ENCODE measurements around the gene MUC5B.

MUC5B gene

DNA sequence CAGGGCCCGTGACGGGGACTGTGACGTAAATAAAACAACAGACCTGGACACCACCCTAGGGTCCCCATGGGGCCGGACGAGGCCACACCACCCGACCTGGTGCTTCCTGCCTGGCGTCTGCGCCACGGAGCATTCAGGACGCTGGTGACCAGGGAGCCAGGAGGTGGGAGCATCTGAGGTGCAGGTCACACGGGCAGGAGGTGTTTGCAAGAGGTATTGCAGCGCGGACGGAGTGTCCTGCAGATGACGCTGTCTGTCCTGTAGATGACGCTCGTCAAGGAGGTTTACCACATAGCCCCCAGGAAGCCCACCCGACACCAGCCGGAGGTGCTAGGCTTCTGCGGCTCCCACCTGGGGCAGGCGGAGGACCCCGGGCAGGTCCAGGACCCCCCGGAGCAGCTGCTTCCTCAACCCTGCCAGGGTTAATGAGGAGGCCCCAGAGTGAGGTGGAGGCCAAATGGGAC lies 986 bp upstream of the MUC5B start:
- peak; percentile 25 for DNase-seq

DNA sequence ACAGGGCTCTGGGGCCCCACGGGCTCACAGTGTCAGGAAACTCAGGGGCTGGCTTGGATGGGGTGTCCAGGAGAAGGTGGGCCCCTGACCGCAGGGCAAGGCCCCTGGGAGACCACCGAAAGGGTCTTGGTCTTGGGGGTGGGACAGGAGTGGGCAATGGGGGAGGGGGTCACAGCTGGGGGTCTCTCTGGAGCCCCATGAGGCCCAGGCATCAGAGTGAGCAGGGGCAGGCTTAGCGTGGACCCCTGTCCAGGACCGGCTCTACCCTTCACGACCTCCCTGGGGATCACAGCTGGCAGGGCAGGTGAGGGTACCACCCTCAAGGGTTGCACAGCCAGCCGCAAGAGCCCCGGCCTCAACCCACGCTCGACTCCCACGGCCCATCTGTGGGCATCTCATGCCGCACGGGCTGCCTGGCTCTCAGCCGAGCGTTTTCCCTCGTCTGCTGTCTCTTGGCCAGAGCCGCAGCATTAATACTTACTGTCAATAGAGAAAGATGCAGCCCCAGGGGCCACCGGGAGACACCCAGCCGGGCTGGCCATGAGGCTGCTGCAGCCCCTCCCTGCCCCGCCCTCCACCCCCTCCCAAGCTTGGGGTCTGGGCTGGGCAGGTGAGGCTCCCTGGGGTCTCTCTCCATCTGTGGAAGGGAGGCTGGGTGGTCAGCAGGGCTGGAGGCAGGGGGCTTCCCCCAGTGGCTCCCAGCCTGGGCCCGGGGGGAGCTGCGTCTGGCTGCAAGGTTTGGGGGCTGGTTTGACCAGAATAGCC lies 662 bp downstream of the MUC5B start:
- peak; percentile 34 for DNase-seq

DNA sequence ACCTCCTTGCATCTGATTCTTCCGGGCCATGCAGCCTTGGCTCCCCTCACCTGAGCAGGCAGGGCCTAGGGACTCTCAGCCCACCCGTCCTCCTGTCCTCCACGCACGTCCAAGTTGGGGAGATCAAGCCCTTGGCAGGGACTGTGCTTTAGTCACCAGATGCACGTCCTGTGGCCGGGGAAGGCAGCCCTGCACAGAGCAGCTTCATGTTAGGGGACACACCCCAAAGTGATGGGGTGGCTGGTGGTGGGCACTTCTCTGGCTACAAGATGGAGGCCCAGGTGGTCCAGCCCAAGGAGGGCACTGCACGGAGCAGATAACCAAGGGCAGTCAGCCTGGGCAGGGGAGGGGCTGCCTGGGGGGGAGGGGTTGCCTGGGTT lies 1.2 kb downstream of the MUC5B start:
- DNase-seq = peak; percentile 22

DNA sequence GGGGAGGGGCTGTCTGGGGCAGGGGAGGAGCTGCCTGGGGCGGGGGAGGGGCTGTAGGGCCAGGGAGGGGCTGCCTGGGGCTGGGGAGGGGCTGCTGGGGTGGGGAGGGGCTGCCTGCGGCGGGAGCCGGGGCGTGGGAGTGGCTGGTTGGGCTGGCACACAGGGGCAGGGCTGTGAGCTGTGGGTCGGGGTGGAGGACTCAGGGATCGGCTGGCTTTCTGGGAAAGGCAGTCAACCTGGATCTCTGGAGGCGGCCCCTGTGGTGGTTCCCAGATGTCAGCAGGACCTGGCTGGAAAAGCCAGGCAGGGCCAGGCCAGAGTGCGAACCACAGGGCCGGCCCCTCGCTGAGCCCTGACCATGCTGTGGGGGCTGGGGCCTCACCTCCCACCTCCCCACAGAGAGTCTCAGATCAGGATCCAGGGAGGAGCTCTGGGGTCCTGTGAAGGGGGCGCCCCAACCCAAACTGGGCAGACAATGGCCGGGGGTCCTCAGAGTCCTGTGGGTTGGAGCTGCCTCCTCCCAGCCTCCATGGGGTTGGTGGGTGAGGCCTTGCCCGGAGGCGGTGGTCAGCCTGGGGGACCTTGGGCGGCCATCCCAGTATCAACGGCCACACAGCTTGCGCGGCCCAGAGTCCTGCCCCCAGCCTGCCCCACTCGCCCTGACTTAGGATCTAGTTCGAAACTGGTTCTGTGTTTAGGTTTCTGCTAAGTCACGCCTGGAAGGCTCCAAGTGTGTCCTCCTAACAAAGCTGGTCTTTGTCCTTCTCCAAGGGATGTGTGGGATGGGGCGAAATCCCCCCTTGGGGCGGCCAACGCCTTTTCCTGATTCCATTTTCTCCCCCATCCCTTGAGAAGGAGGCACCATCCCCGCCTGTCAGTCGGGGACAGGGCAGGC lies 1.9 kb downstream of the MUC5B start:
- DNase-seq = peak; percentile 42

DNA sequence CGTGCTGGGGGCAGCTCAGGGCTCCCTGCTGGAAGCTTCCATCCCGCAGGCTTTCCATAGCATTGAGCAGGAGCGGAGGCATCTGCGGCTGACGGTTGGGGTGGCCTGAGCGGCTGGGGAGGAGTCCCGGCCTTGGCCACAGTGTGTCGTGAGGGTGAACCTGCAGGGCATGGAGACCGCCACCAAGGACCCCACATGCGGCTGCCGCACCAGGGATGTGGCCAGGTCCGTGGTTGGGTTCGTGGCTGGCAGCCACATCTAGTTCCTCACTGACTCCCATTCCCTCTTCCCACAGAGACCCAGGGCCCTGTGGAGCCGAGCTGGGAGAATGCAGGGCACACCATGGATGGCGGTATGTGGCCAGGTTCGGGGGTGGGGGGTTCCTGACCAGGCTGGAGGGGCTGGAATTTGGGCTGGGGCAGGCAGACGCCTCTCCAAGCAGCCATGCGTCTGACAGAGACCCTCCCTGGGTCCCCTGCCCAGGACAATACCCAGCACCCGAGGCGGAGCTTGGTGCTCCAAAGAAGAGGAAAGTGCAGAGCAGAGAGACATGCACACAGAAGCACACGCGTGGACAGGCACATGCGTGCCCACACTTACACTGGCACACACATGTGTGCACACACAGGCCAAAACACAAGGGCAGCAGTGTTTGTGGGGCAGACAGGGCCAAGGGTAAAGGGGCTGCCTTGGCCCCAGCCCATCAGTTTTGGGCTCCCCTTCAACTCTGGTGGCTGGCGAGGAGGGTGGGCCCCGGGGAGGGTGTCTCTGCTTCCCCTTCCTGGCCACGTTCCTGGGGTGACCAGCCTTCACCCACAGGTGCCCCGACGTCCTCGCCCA lies 2.7 kb downstream of the MUC5B start:
- peak; percentile 35 for DNase-seq

DNA sequence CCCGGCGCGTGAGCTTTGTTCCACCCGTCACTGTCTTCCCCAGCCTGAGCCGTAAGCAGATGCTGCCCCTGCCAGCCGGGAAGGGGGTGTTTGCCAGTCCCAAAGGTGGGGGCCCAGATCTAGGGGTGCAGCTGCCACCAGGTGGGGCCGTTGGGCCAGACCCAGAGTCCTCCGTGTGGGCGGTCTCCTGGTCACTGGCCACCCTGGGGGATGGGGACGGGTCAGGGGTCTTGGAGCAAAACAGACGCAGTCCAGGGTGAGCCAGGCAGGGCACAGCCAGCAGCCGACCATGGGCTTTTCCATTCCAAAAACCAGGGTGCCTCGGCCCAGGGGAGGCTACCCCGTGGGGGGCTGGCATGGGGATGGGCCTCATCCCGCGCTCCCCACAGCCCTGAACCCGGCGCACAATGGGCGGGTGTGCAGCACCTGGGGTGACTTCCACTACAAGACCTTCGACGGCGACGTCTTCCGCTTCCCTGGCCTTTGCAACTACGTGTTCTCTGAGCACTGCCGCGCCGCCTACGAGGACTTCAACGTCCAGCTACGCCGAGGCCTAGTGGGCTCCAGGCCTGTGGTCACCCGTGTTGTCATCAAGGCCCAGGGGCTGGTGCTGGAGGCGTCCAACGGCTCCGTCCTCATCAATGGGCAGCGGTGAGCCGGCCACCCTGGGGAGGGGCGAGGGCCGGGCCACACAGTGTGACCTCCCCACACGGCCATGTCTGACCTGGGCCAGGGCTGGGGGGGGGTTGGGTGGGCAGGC lies 3.5 kb downstream of the MUC5B start:
- DNase-seq = peak; percentile 35

DNA sequence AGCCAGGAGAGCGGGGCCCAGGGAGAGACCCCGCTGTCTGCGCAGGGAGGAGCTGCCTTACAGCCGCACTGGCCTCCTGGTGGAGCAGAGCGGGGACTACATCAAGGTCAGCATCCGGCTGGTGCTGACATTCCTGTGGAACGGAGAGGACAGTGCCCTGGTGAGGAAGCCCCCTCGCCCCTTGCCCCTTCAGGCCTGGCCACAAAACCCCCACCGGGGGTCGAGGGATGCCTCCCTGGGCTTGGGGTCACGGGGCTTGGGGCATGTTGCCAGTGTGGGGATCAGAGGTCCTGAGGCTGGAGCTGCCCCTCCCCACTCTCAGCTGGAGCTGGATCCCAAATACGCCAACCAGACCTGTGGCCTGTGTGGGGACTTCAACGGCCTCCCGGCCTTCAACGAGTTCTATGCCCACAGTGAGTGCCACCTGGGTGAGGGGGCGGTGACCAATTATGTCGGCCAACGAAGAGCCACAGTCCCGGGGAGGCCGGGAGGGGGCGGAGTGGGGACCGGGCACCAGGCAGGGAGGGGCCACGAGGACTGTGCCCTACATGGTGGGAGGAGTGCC lies 4.2 kb downstream of the MUC5B start:
- peak; percentile 7 for DNase-seq

DNA sequence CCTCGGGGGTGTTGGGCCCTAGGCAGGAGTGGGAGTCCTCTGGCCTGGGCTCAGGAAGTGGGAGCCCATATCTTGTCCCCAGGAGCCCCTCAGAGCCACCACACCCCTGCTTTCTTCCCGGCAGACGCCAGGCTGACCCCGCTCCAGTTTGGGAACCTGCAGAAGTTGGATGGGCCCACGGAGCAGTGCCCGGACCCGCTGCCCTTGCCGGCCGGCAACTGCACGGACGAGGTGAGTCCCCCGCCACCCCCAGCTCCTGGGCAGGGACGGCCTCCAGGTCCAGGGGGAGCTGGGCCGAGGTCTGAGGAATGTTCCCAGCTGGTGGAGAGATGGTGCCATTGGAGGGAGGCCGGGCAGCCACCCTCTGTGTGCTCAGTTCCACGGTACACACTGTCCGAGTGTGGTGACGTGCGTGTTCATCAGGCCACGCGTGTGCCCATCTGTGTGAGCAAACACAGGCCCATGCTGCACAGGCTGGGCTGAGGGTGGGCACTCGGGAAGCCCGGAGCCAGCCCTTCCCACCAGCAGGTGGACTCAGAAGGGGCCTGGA lies 4.8 kb downstream of the MUC5B start:
- peak; percentile 34 for DNase-seq

DNA sequence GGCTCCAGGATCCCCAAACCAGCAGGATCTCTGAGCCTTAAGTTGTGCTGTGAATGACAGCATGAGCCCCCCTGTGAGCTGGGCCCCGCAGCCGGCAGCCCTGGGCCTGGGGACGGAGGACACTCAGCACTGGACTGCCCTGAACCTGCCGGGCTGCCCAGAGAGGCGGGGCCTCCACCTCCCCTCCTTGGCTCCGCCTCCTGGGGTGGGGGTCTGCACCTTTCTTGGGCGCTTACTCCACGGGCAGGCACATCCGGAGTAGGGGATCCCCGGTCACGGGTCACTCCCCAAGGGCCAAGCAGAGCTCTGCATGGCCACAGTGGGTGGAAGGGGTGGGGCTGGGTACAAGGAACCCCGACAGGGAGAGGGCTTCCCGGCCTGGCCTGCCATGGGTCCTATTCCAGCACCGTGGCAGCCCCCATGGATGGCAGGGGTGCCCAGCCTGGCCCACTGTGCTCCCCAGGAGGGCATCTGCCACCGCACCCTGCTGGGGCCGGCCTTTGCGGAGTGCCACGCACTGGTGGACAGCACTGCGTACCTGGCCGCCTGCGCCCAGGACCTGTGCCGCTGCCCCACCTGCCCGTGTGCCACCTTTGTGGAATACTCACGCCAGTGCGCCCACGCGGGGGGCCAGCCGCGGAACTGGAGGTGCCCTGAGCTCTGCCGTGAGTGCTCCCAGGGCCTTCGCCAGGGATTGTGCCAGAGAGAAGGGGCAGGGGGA lies 5.4 kb downstream of the MUC5B start:
- peak; percentile 42 for DNase-seq

DNA sequence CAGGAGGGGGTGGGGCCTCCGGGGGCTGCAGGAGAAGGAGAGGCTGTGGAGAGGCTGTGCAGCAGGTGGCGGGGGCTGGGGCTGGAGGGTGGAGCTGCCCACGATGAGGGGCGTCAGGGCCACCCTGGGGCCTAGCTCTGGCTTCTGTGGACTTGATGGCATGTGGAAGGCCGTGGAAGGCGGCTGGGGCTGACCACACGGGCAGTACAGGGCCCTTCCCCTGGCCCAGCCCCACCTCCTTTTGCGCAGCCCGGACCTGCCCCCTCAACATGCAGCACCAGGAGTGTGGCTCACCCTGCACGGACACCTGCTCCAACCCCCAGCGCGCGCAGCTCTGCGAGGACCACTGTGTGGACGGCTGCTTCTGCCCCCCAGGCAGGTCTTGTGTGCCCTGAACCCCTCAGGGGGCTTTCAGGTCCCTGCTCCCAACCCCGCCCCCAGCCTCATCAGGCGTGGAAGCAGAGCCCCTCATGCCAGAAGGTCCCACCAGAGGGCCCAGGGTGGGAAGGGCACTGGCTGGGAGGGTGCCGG lies 6.1 kb downstream of the MUC5B start:
- DNase-seq = peak; percentile 33

DNA sequence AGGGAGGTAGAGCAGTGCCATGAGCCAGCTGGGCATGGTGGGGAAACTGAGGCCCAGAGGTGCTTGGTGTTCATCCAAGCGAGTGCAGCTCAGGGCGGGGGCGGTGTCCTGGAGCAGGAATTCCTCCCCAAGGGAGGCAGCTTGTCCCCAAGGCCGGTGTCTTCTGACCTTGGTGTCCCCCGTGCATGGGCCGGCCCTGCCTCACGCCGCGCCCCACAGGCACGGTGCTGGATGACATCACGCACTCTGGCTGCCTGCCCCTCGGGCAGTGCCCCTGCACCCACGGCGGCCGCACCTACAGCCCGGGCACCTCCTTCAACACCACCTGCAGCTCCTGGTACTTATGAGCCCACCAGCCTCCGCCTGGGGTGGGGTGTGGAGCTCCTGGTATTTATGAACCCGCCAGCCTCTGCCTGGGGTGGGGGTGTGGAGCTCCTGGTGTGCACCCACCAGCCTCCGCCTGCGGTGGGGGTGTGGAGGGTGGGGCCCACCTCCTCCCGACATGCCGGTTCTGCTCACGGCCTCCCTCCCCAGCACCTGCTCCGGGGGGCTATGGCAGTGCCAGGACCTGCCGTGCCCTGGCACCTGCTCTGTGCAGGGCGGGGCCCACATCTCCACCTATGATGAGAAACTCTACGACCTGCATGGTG lies 6.7 kb downstream of the MUC5B start:
- peak; percentile 36 for DNase-seq

DNA sequence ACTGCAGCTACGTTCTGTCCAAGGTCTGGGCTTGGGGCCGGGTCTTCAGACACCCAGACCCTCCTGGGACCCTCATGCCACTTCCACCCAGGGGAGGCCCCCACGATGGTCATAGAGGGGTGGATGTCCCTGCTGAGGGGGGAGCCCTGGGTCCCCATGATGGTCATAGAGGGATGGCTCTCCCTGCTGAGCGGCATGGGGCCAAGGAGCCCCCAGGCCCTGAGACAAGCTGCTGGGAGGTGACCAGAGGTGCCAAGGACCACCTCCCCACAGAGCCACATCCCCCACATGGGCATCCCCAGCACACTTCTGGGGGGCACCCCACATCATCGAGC lies 7.2 kb downstream of the MUC5B start:
- no peak for DNase-seq

DNA sequence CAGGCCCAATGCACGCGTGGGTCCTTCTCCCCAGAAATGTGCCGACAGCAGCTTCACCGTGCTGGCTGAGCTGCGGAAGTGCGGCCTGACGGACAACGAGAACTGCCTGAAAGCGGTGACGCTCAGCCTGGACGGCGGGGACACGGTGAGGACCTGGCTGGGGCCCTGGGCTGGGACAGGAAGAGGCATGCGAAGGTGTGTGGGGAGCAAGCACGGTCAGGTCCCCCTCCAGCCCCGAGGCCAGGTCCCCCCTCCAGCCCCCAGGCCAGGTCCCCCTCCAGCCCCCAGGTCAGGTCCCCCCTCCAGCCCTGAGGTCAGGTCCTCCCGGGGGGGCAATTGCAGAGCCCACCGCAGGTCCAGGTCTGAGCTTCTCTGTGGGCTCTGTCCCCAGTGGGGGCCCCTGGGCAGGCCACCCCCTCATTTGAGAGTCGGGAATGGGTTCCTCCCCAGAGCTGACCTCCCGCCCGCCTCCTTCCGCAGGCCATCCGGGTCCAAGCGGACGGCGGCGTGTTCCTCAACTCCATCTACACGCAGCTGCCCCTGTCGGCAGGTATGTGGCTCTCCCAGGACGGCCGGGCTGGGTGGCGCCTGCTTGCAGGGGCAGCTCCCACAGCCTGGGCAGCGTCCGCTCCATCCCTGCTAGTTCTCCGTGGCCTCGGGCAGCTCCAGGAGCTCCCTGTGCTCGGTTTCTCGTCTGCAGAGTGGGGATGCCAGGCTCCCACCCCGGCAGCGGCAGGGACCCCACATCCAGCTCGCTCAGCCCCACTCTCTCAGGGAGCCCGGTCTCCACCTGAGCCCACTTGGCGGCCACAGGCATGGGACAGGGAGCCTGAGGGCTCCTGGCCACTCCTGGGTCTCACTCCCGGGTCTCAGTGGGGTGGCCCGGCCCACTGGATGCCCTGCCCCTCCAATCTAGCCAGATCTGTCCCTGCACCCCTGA lies 7.9 kb downstream of the MUC5B start:
- peak; percentile 36 for DNase-seq

DNA sequence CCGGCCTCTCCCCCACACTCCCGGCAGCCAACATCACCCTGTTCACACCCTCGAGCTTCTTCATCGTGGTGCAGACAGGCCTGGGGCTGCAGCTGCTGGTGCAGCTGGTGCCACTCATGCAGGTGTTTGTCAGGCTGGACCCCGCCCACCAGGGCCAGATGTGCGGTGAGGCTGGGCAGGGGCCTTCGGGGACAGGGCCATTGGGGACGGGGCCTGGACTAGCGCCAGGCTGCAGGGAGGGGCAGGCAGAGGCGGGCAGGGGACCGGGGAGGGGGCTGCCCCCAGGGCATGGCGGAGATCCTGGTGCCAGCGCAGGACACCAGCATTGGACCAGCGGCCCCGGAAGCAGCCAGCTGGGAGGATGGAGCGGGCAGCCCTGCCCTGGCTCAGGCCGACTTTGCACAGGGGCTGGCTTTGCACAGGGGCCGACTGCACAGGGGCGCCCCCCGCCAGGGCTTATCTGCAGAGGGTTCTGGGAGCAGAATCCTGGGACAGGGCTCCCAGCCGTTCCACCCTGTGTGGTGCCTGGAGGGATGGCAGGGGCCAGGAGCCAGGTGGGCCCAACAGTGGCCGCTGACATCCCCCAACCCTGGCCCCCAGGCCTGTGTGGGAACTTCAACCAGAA lies 8.6 kb downstream of the MUC5B start:
- DNase-seq = peak; percentile 32

DNA sequence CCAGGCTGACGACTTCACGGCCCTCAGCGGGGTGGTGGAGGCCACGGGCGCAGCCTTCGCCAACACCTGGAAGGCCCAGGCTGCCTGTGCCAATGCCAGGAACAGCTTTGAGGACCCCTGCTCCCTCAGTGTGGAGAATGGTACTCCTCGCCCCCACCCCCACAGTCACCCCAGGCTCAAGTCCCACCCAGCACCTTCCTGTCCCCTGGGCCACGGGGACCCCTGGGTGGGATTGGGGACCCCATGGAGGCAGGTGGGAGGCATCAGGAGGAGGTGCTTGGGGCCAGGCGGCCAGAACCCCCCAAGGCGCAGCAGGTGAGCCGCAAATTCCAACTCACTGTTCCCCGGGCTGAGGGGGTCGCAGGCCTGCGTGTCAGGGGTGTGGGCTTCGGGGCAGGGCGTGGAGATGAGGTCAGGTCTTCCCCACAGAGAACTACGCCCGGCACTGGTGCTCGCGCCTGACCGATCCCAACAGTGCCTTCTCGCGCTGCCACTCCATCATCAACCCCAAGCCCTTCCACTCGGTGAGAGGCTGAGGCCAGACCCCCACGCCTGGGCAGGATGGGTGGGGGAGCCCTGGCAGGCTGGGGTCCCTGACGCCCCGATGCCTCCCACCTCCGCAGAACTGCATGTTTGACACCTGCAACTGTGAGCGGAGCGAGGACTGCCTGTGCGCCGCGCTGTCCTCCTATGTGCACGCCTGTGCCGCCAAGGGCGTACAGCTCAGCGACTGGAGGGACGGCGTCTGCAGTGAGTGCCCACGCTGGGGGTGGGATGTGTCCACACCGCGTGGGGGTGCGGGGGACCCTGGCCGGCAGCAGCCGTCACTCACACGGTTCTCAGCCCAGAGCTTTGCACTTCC lies 9.4 kb downstream of the MUC5B start:
- peak; percentile 29 for DNase-seq

DNA sequence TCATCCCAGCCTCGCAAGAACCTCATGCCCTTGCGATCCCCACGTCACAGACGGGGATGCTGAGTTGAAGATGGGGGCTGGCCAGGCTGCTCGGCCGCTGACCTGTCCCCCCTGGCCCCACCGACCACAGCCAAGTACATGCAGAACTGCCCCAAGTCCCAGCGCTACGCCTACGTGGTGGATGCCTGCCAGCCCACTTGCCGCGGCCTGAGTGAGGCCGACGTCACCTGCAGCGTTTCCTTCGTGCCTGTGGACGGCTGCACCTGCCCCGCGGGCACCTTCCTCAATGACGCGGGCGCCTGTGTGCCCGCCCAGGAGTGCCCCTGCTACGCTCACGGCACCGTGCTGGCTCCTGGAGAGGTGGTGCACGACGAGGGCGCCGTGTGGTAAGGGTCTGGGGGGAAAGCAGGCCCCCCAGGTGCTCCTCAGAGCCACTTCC lies 10.0 kb downstream of the MUC5B start:
- peak; percentile 26 for DNase-seq

DNA sequence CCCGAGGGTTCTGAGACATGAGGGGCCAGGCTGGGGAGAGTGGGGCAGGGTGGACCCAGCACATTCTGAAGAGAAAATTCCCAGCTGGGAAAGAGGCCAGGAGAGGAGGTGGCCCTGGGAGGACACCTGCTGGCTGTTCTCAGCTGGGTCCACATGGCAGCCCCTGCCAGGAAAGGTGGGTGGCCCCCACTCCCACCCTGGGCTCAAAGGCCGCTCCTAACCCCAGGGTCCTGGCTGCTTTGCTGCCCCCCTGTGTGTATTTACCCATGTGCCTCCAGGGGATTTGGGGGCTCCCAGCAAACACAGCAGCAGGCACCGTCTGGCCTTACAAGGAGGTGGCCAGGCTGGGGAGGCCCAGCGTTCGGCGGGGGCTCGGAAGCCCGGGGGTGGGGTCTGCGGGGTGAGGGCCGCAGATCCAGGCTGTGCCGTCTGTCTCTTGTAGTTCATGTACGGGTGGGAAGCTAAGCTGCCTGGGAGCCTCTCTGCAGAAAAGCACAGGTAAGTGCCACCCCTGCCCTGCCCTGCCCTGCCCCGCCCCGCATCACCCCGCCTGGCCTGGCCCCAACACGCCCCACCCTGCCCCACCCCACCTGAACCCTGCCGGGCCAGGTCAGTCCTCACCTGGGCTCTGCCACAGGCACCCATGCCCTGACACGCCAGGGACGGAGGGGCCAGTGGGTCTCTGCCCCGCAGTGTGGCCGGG lies 10.6 kb downstream of the MUC5B start:
- peak; percentile 33 for DNase-seq

Data from right forelimb (tissue), 1 donor.